B cell (primary cell): ENCODE measurements around the gene CACNA2D2. TPM values are rescaled to one million over a fixed set of nuclear protein-coding genes. Genes with fewer than 3 reads are reported as not detected.

Experiments used
- ATAC-seq: fragments of 200-7000 bp; cut with Tn5 transposase; one replicate; pipeline ENCODE4 v1.10.0; 2021; ENCODE audit warnings: low read depth, mild to moderate bottlenecking, moderate number of reproducible peaks, moderate library complexity
- CTCF ChIA-PET: fragments of 350-600 bp; sonication (Branson Sonifier 250); formaldehyde crosslinking; loops from one replicate; lab custom pipeline; 2021; ENCODE audit warnings: antibody characterized with exemption, inconsistent platforms; lab: Charles Lee
- POLR2A ChIA-PET: fragments of 350-600 bp; sonication (Branson Sonifier 250); formaldehyde crosslinking; loops from one replicate; lab custom pipeline; 2021; ENCODE audit warnings: antibody characterized with exemption; lab: Charles Lee
- DNase-seq: peaks from one replicate; pipeline ENCODE4 v3.0.0; 2013
- H2AFZ ChIP-seq: 2 replicates; pipeline ENCODE4 v1.6.1; 2012; ENCODE audit warnings: mild to moderate bottlenecking, low read depth, low read length; ENCODE audit not compliant: insufficient read depth, poor library complexity, severe bottlenecking
- H3K27ac ChIP-seq, 2 donors: 1 replicate in 1 of 2; 2 replicates in 1 of 2; pipeline ENCODE4 v1.5.1; 2012 to 2013; ENCODE audit warnings: low read length in 2 of 2, mild to moderate bottlenecking in 2 of 2, moderate library complexity in 1 of 2
- H3K27me3 ChIP-seq, 4 experiments: fragments of 200-600 bp in 1 of 4; sonication (generic) in 1 of 4; replicated peaks in 1 of 4; 1 replicate in 2 of 4; 2 replicates in 2 of 4; pipeline versions ENCODE4 v1.6.1 to v1.7.0; 2013 to 2016; ENCODE audit warnings: low read length in 3 of 4, mild to moderate bottlenecking in 2 of 4, mixed read lengths in 1 of 4, moderate library complexity in 1 of 4; ENCODE audit not compliant: insufficient read depth in 4 of 4, control insufficient read depth in 3 of 4; ENCODE audit errors: control extremely low read depth in 1 of 4
- H3K36me3 ChIP-seq, 2 experiments: replicated peaks in 1 of 2; 1 replicate in 1 of 2; 2 replicates in 1 of 2; pipeline versions ENCODE4 v1.6.1 to v1.7.1; 2013; ENCODE audit warnings: low read length in 1 of 2; ENCODE audit not compliant: insufficient read depth in 2 of 2, control insufficient read depth in 1 of 2; ENCODE audit errors: control extremely low read depth in 1 of 2, extremely low read depth in 1 of 2
- H3K4me1 ChIP-seq, 2 donors: fragments of 200-600 bp in 1 of 2; sonication (generic) in 1 of 2; 1 replicate in 1 of 2; 2 replicates in 1 of 2; pipeline versions ENCODE4 v1.5.1 to v1.6.1; 2013 to 2017; ENCODE audit warnings: low read length in 2 of 2; ENCODE audit not compliant: control insufficient read depth in 2 of 2, insufficient read depth in 2 of 2
- H3K4me2 ChIP-seq: replicated peaks from 2 replicates; pipeline ENCODE3; 2012; ENCODE audit warnings: mild to moderate bottlenecking, low read depth, low read length; ENCODE audit not compliant: poor library complexity, severe bottlenecking
- H3K4me3 ChIP-seq, 5 experiments: fragments of 200-600 bp in 1 of 5; sonication (generic) in 1 of 5; 1 replicate in 3 of 5; 2 replicates in 2 of 5; pipeline versions ENCODE4 v1.5.1 to v1.7.0; 2011 to 2016; ENCODE audit warnings: low read length in 4 of 5, mild to moderate bottlenecking in 4 of 5, low read depth in 2 of 5, control low read depth in 1 of 5, moderate library complexity in 1 of 5; ENCODE audit not compliant: insufficient read depth in 1 of 5; ENCODE audit errors: control extremely low read depth in 1 of 5, extremely low read depth in 1 of 5
- H3K79me2 ChIP-seq: fragments of 200-600 bp; sonication (generic); one replicate; pipeline ENCODE4 v1.6.0; 2016; ENCODE audit warnings: low read length; ENCODE audit not compliant: control insufficient read depth, insufficient read depth
- H3K9ac ChIP-seq: fragments of 200-600 bp; sonication (generic); 2 replicates; pipeline ENCODE4 v1.6.1; 2017; ENCODE audit warnings: mild to moderate bottlenecking, low read length, moderate library complexity
- H3K9me3 ChIP-seq, 3 donors: one replicate each; pipeline versions ENCODE4 v1.6.1 to v1.7.1; 2013; ENCODE audit warnings: low read length in 2 of 3; ENCODE audit not compliant: control insufficient read depth in 2 of 3, insufficient read depth in 1 of 3; ENCODE audit errors: control extremely low read depth in 1 of 3
- H4K20me1 ChIP-seq: 2 replicates; pipeline ENCODE4 v1.6.0; 2012; ENCODE audit warnings: mild to moderate bottlenecking, low read length; ENCODE audit not compliant: insufficient read depth, control insufficient read depth, poor library complexity, severe bottlenecking
- H3K27ac Mint-ChIP-seq: one replicate; pipeline ENCODE4 v1.8.0; 2021; ENCODE audit warnings: mixed read lengths
- H3K27me3 Mint-ChIP-seq: one replicate; pipeline ENCODE4 v1.8.0; 2021; ENCODE audit warnings: mixed read lengths
- H3K4me1 Mint-ChIP-seq: one replicate; pipeline ENCODE4 v1.8.0; 2021; ENCODE audit warnings: mixed read lengths
- H3K4me3 Mint-ChIP-seq: one replicate; pipeline ENCODE4 v1.8.0; 2021; ENCODE audit warnings: mixed read lengths
- H3K9me3 Mint-ChIP-seq: one replicate; pipeline ENCODE4 v1.8.0; 2022; ENCODE audit warnings: mixed read lengths; ENCODE audit not compliant: insufficient read depth
- EZH2 ChIP-seq: IDR thresholded peaks from 2 replicates; pipeline ENCODE4 v1.6.1; 2012; ENCODE audit warnings: borderline replicate concordance, low read depth, mild to moderate bottlenecking, moderate library complexity, low read length; ENCODE audit not compliant: insufficient read depth, poor library complexity, severe bottlenecking
- WGBS: methylation state at CpG from one replicate; pipeline ENCODE4 v1.1.5; 2013; ENCODE audit warnings: missing lambda C conversion rate; ENCODE audit not compliant: insufficient coverage; 5-methylcytosine and 5-hydroxymethylcytosine counted together
- intact Hi-C: fragments of 100-400 bp; cut with micrococcal nuclease; formaldehyde crosslinking; loops from one replicate; pipeline ENCODE4 v1.10.0; 2022
- polyA plus RNA-seq: library from polyadenylated mRNA; depleted of rRNA; stranded (reverse); fragments of >200 nt; gene quantifications from 2 replicates; pipeline ENCODE4 v1.2.3, GENCODE V29; 2012
- total RNA-seq, 2 donors: library from RNA; stranded (reverse); fragments of 120-200 nt in 1 of 2; gene quantifications; 1 replicate in 1 of 2; 2 replicates in 1 of 2; pipeline versions ENCODE4 v1.2.3 to v1.2.4, GENCODE V29; 2013 to 2022
- TF ChIP-seq, protein P1 (sequence below): fragments of 200-600 bp; IDR thresholded peaks from one replicate; pipeline ENCODE4 v1.8.0; 2022; ENCODE audit warnings: antibody characterized with exemption, mild to moderate bottlenecking

CACNA2D2 gene
- total and polyA plus RNA-seq, 2 donors (not counting 1 experiment from before 2014, with no cell fraction given), result 0.69 to 1.2 TPM

DNA sequence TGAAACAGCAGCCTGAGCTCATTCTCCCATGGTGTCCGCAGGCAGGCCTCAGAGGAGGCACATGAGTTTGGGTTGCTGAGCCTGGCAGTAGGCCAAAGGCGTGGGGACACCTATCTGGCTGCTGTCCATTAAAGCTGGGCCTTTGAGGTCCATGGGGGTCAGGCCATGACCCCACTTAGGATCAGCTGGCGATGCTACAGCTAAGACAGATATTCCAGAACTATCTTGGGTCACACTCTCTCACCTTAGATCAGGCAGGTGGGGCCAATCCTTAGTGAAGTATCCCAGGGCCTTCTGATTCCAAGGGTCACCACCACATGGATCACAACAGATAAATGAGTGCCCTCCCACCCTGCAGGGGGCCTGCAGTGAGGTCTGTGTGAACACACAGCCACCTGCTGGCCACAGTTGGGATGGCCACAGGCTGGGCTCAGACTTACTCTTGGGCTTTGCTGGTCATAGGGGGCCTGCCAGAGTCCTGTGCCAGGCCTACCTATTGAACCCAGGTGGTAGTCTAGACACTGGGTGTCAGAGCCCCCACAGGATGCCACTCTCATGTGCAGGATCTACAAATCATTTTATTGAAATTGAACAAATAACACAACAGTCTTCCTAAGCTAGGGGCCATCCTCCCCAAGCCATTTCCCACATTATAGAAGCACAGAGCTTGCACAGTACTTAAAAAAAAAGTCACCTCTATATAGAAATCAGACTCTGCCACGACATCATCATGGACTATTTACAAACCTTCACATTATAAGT is 178.9 kb downstream of the CACNA2D2 start:
- Histone ChIP-seq H3K27me3 (no peaks in the 10 kb centered on the region), H3K4me3 (no peak overlapping the region), H3K79me2 (peaks cover 21% of the 10 kb centered on the region), H4K20me1 (peaks cover 11% of the 10 kb centered on the region), H3K27ac (no peak overlapping the region), H3K4me1 (peaks cover 27 to 47% of the 10 kb centered on the region in 2 donors), H3K4me2 (no peak overlapping the region), H2AFZ (no peak overlapping the region), H3K9ac (no peak overlapping the region), H3K36me3 (peaks cover 0 to 22% of the 10 kb centered on the region in 2 experiments), H3K9me3 (peaks cover 0 to 3% (median 0%) of the 10 kb centered on the region in 3 donors)
- WGBS, result 86% methylated on average over 3 of the region's 4 CpGs
- intact Hi-C loops, result loop anchor here (1.0 to 5.0 kb wide), 2 partner anchors 50 to 87 kb away; partner anchors contain the start of gene GNAI2
- ChIA-PET CTCF (interaction anchor here (0.7 to 3.1 kb wide), 16 partner anchors 10 to 130 kb away, joined by 3 to 28 read pairs (median 5); partner anchors contain the start of genes HYAL3, IFRD2 and NAA80), POLR2A (interaction anchor here (2.9 kb wide), 1 partner anchor 12 kb away, joined by 16 read pairs; no protein-coding TSS in a partner anchor)
- Mint-ChIP-seq H3K4me1 (peaks cover 44% of the 10 kb centered on the region), H3K4me3 (peak overlapping the region; percentile 26), H3K27me3 (no peaks in the 10 kb centered on the region), H3K9me3 (no peaks in the 10 kb centered on the region), H3K27ac (peak overlapping the region; percentile 54)
- ATAC-seq, result peak; percentile 26
- peak; percentile 70 for DNase-seq
- TF ChIP-seq, protein P1, sequence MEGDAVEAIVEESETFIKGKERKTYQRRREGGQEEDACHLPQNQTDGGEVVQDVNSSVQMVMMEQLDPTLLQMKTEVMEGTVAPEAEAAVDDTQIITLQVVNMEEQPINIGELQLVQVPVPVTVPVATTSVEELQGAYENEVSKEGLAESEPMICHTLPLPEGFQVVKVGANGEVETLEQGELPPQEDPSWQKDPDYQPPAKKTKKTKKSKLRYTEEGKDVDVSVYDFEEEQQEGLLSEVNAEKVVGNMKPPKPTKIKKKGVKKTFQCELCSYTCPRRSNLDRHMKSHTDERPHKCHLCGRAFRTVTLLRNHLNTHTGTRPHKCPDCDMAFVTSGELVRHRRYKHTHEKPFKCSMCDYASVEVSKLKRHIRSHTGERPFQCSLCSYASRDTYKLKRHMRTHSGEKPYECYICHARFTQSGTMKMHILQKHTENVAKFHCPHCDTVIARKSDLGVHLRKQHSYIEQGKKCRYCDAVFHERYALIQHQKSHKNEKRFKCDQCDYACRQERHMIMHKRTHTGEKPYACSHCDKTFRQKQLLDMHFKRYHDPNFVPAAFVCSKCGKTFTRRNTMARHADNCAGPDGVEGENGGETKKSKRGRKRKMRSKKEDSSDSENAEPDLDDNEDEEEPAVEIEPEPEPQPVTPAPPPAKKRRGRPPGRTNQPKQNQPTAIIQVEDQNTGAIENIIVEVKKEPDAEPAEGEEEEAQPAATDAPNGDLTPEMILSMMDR, result peak; percentile 83
- TF ChIP-seq EZH2, result no peak
